K562 (cell line): ENCODE measurements around the gene F8A1.
"Not testable (repeated sequence)": the region's sequence is repeated elsewhere in the genome, so short reads cannot be mapped to it uniquely, and the experiment has no call there.

Source experiments
- BRD4 ChIP-seq: fragments of 200-600 bp; sonication (generic); IDR thresholded peaks from 2 replicates; pipeline ENCODE4 v1.6.1; 2017; ENCODE audit warnings: inconsistent platforms
- CBX5 ChIP-seq: IDR thresholded peaks from 2 replicates; pipeline ENCODE4 v1.6.1; 2014; ENCODE audit warnings: low read depth, borderline replicate concordance
- CEBPG ChIP-seq, 3 experiments: fragments of 200-800 bp in 1 of 3; sonication (Bioruptor generic) in 1 of 3; sonication (generic) in 1 of 3; formaldehyde crosslinking in 1 of 3; IDR thresholded peaks in 2 of 3; conservative IDR thresholded peaks in 1 of 3; 2 replicates each; pipeline versions ENCODE4 v1.6.1 to v1.8.0; 2016 to 2022; ENCODE audit warnings: missing compliant biosample characterization in 2 of 3, missing genetic modification characterization in 2 of 3, mild to moderate bottlenecking in 1 of 3, missing genetic modification reagents in 1 of 3
- E2F1 ChIP-seq: sonication (generic); formaldehyde crosslinking; IDR thresholded peaks from 2 replicates; pipeline ENCODE4 v1.8.1; 2023; ENCODE audit warnings: mild to moderate bottlenecking, missing genetic modification reagents, moderate library complexity
- HMGN3 ChIP-seq: IDR thresholded peaks from 2 replicates; pipeline ENCODE4 v1.6.1; 2011; ENCODE audit warnings: borderline replicate concordance, low read depth, mild to moderate bottlenecking, mixed read lengths, low read length; ENCODE audit not compliant: insufficient read length; ENCODE audit errors: extremely low read depth
- IRF1 ChIP-seq: sonication (generic); formaldehyde crosslinking; IDR thresholded peaks from 2 replicates; pipeline ENCODE4 v1.8.0; 2022; ENCODE audit warnings: missing genetic modification reagents, mild to moderate bottlenecking, borderline replicate concordance
- JUN ChIP-seq, 2 experiments: sonication (generic) in 1 of 2; formaldehyde crosslinking in 1 of 2; IDR thresholded peaks; 2 replicates each; pipeline versions ENCODE4 v1.6.1 to v1.8.0; 2012 to 2022; ENCODE audit warnings: borderline replicate concordance in 2 of 2, mild to moderate bottlenecking in 2 of 2, improper control_type of control experiment in 1 of 2, low read depth in 1 of 2, low read length in 1 of 2, missing genetic modification reagents in 1 of 2
- NR2C2 ChIP-seq, 2 experiments: fragments of 200-800 bp in 1 of 2; sonication (Bioruptor generic) in 1 of 2; sonication (generic) in 1 of 2; formaldehyde crosslinking in 1 of 2; IDR thresholded peaks; 2 replicates each; pipeline versions ENCODE4 v1.6.1 to v1.8.0; 2016 to 2022; ENCODE audit warnings: mild to moderate bottlenecking in 1 of 2, missing compliant biosample characterization in 1 of 2, missing genetic modification characterization in 1 of 2, missing genetic modification reagents in 1 of 2
- NR4A1 ChIP-seq, 2 experiments: fragments of 250-450 bp in 1 of 2; fragments of 450-650 bp in 1 of 2; sonication (Bioruptor Pico) in 1 of 2; IDR thresholded peaks; 2 replicates each; pipeline versions ENCODE4 v1.4.0 to v1.6.1; 2016 to 2020; ENCODE audit warnings: mild to moderate bottlenecking in 2 of 2, missing compliant biosample characterization in 1 of 2, missing genetic modification characterization in 1 of 2, moderate library complexity in 1 of 2
- POLR2A ChIP-seq: fragments of 450-650 bp; conservative IDR thresholded peaks from 2 replicates; pipeline ENCODE4 v1.6.1; 2016
- POLR2AphosphoS5 ChIP-seq: IDR thresholded peaks from 2 replicates; pipeline ENCODE4 v1.6.1; 2011; ENCODE audit warnings: mild to moderate bottlenecking, low read depth, low read length, moderate library complexity; ENCODE audit not compliant: control insufficient read depth, insufficient read depth
- ZC3H11A ChIP-seq: IDR thresholded peaks from 2 replicates; pipeline ENCODE4 v1.6.1; 2012; ENCODE audit warnings: low read depth, low read length, improper control_type of control experiment
- ZNF561 ChIP-seq: fragments of 450-650 bp; formaldehyde crosslinking; conservative IDR thresholded peaks from 2 replicates; pipeline ENCODE4 v1.4.0; 2020; ENCODE audit warnings: mild to moderate bottlenecking, moderate library complexity

- not testable (repeated sequence) for TF ChIP-seq POLR2A; NR2C2 (CRISPR knock-in tag; IDR thresholded peaks at IDR 0.05); NR2C2 (tag; IDR thresholded peaks at IDR 0.05); ZNF561; ZC3H11A; POLR2AphosphoS5; NR4A1 (CRISPR knock-in tag; IDR thresholded peaks at IDR 0.05); NR4A1 (tag; IDR thresholded peaks at IDR 0.05); CEBPG (CRISPR knock-in tag; IDR thresholded peaks at IDR 0.05); CEBPG (tag; conservative IDR thresholded peaks at IDR 0.05 in 1 of 2, IDR thresholded peaks at IDR 0.05 in 1 of 2); CBX5; JUN (IDR thresholded peaks at IDR 0.05; ENCODE audit: borderline replicate concordance, low read depth, low read length); JUN (CRISPR knock-in tag; IDR thresholded peaks at IDR 0.05; ENCODE audit: borderline replicate concordance); IRF1 (CRISPR knock-in tag); BRD4; HMGN3; E2F1
Measured at GRCh38 chrX:154868522-154868921, 17.6 kb upstream of the F8A1 start.
